CD1c-positive myeloid dendritic cell (primary cell): ENCODE results near the gene SF3B2.
A peak's percentile ranks its signal among the peaks of the same experiment; 100 is the strongest.
"Not testable (repeated sequence)": the region's sequence is repeated elsewhere in the genome, so short reads cannot be mapped to it uniquely, and the experiment has no call there.

Experiments
- DNase-seq: peaks from one replicate; pipeline ENCODE4 v3.0.0-alpha.2; 2016; ENCODE audit errors: extremely low spot score

The SF3B2 gene

DNA sequence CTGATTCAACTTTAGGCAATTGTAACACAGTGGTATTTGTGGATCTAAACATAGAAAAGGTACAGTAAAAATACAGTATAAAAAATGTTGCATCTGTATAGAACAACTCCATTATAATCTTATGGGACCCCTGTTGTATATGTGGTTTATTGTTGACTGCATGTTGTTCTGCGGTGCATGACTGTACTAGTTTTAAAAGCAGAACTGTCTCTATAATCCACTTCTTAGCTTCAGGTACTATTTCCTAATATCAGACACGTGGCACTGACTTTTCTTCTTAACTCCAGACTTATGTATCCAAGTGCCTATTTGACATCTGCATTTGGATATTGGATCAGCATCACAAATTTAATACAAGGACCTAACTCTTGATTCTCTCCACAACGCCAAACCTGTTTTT lies 59.0 kb downstream of the SF3B2 start:
- peak; percentile 51 for DNase-seq

GRCh38 chr11:66112041-66112491 lies 59.9 kb downstream of the SF3B2 start:
- peak; percentile 46 for DNase-seq

GRCh38 chr11:66112601-66113499 lies 60.7 kb downstream of the SF3B2 start:
- DNase-seq, result peak; percentile 83

DNA sequence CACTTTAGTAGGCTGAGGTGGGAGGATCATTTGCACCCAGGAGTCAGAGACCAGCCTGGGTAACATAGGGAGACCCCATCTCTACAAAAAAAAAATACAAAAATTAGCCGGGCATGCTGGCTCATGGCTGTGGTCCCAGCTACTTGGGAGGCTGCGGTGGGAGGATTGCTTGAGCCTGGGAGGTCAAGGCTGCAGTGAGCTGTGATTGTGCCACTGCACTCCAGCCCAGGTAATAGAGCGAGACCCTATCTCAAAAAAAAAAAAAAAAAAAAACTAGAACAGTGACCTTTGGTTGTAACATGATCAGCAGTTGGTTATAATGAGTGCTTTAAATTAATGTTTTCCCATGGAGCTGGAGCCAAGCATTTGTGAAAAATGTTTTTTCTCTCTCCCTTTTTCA lies 62.8 kb downstream of the SF3B2 start:
- DNase-seq, result not testable (repeated sequence)

GRCh38 chr11:66115638-66116301 lies 63.6 kb downstream of the SF3B2 start:
- peak; percentile 41 for DNase-seq

DNA sequence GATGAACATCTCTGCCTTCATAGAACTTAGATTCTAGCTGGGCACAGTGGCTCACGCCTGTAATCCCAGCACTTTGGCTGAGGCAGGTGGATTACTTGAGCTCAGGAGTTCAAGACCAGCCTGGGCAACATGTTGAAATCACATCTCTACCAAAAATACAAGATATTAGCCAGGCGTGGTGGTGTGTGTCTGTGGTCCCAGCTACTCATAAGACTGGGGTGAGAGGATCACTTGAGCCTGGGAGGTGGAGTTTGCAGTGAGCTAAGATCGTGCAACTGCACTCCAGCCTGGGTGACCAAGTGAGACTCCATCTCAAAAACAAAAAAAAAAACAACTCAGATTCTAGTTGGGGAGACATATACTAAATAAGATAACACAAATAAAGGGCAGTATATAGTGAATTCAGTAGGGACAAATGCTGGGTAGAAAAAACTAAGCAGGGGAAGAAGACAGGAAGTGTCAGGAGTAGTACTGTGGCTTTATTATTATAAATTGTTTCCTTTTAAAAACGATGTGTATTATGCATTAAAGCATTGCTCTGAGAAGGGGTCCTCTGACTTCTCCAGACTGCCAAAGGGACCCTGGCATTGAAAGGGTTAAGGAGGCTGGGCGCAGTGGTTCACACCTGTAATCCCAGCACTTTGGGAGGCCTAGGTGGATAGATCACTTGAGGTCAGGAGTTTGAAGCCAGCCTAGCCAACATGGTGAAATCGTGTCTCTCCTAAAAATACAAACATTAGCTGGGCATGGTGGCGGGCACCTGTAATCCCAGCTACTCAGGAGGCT lies 64.6 kb downstream of the SF3B2 start:
- DNase-seq, result no peak

DNA sequence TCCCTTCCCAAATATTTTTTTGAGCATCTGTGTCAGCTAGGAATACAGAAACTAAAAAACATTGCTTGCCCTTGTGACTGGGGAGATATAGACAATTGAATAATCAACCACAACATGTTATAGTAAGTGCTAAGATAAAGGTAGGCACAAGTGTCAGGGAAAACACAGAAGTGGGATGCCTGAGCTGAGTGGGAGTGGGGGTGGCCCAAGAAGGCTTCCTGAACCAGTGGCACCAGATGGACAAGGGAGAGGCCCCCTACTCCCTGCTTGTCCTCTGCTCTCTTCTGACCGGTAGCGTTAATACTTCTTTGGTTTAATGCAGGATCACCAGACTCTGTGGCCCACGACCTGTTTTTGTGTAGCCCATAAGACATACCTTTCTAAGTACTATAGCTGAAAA lies 66.7 kb downstream of the SF3B2 start:
- DNase-seq, result no peak
